MM.1S (cell line): Measurements from ENCODE around the gene CHCT1.

Experiments used
- EZH2 ChIP-seq: fragments of 300-600 bp; sonication (generic); optimal IDR thresholded peaks from 2 replicates; pipeline ENCODE3; 2017; ENCODE audit warnings: low read depth, mild to moderate bottlenecking, antibody characterized with exemption, low read length, mixed read lengths
- TF ChIP-seq, protein P1 (sequence below): fragments of 300-600 bp; sonication (generic); IDR thresholded peaks from 2 replicates; pipeline ENCODE4 v1.5.1; 2016; ENCODE audit warnings: antibody characterized with exemption, low read length, mixed read lengths

GRCh38 chr17:60436676-60437075 is 14.4 kb downstream of the CHCT1 start:
- TF ChIP-seq, protein P1, sequence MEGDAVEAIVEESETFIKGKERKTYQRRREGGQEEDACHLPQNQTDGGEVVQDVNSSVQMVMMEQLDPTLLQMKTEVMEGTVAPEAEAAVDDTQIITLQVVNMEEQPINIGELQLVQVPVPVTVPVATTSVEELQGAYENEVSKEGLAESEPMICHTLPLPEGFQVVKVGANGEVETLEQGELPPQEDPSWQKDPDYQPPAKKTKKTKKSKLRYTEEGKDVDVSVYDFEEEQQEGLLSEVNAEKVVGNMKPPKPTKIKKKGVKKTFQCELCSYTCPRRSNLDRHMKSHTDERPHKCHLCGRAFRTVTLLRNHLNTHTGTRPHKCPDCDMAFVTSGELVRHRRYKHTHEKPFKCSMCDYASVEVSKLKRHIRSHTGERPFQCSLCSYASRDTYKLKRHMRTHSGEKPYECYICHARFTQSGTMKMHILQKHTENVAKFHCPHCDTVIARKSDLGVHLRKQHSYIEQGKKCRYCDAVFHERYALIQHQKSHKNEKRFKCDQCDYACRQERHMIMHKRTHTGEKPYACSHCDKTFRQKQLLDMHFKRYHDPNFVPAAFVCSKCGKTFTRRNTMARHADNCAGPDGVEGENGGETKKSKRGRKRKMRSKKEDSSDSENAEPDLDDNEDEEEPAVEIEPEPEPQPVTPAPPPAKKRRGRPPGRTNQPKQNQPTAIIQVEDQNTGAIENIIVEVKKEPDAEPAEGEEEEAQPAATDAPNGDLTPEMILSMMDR, result no peak
- no peak for TF ChIP-seq EZH2
